ENCODE results near the gene CMKLR1. TPM values are rescaled to one million over a fixed set of nuclear protein-coding genes. Genes with fewer than 3 reads are reported as not detected.

The CMKLR1 gene
- total RNA-seq, 1 donor from 2014 or later = 0.57 TPM

- H3K27me3 Mint-ChIP-seq (ENCODE audit: low read depth, unreplicated experiment) = peaks cover 24% of the 10 kb centered on the region
- Histone ChIP-seq H3K4me1 (ENCODE audit: insufficient read depth, low read length) (no peaks in the 10 kb centered on the region), H3K36me3 (ENCODE audit: insufficient read depth, low read length) (no peaks in the 10 kb centered on the region), H3K4me2 (ENCODE audit: low read length) (no peak overlapping the region), H3K9me3 (ENCODE audit: insufficient read depth, low read depth, low read length) (no peaks in the 10 kb centered on the region), H3K79me2 (ENCODE audit: insufficient read depth, low read length) (no peaks in the 10 kb centered on the region), H3K9ac (ENCODE audit: low read length) (no peak overlapping the region), H2AFZ (ENCODE audit: low read depth, low read length) (no peak overlapping the region), H3K4me3 (ENCODE audit: insufficient read depth, low read depth, low read length) (no peak overlapping the region), H3K27me3 (ENCODE audit: insufficient read depth, low read length) (peaks cover 6% of the 10 kb centered on the region), H4K20me1 (ENCODE audit: insufficient read depth, low read length) (no peaks in the 10 kb centered on the region), H3K27ac (ENCODE audit: low read depth, low read length) (no peak overlapping the region)
- FAIRE-seq (no peak), DNase-seq (ENCODE audit: low read depth) (no peak)
- H3K9me3 Mint-ChIP-seq (ENCODE audit: unreplicated experiment) = no peaks in the 10 kb centered on the region
- H3K4me1 Mint-ChIP-seq (ENCODE audit: low read depth, unreplicated experiment) = peaks cover 13% of the 10 kb centered on the region
- no peaks in the 10 kb centered on the region for H3K36me3 Mint-ChIP-seq (ENCODE audit: low read depth, unreplicated experiment)
- TF ChIP-seq CTCF (IDR thresholded peaks at IDR 0.05; ENCODE audit: insufficient read depth, low read depth, low read length) (no peak), EZH2 (IDR thresholded peaks at IDR 0.05; ENCODE audit: insufficient read depth, low read length) (no peak)
- no peak overlapping the region for H3K27ac Mint-ChIP-seq (ENCODE audit: unreplicated experiment)
- H3K4me3 Mint-ChIP-seq (ENCODE audit: unreplicated experiment) = no peak overlapping the region
Observed at GRCh38 chr12:108315486-108316105, 23.5 kb downstream of the CMKLR1 start.

- Histone ChIP-seq H3K36me3 (ENCODE audit: insufficient read depth, low read length) (no peaks in the 10 kb centered on the region), H3K9me3 (ENCODE audit: insufficient read depth, low read depth, low read length) (no peaks in the 10 kb centered on the region), H3K27ac (ENCODE audit: low read depth, low read length) (no peak overlapping the region), H3K4me3 (ENCODE audit: insufficient read depth, low read depth, low read length) (no peak overlapping the region), H3K4me1 (ENCODE audit: insufficient read depth, low read length) (no peaks in the 10 kb centered on the region), H3K9ac (ENCODE audit: low read length) (no peak overlapping the region), H3K79me2 (ENCODE audit: insufficient read depth, low read length) (no peaks in the 10 kb centered on the region), H4K20me1 (ENCODE audit: insufficient read depth, low read length) (no peaks in the 10 kb centered on the region), H2AFZ (ENCODE audit: low read depth, low read length) (no peak overlapping the region), H3K4me2 (ENCODE audit: low read length) (no peak overlapping the region), H3K27me3 (ENCODE audit: insufficient read depth, low read length) (no peaks in the 10 kb centered on the region)
- Mint-ChIP-seq H3K4me1 (ENCODE audit: low read depth, unreplicated experiment) (peaks cover 11% of the 10 kb centered on the region), H3K36me3 (ENCODE audit: low read depth, unreplicated experiment) (no peaks in the 10 kb centered on the region), H3K27ac (ENCODE audit: unreplicated experiment) (peak overlapping the region; percentile 63), H3K9me3 (ENCODE audit: unreplicated experiment) (no peaks in the 10 kb centered on the region), H3K27me3 (ENCODE audit: low read depth, unreplicated experiment) (peaks cover 15% of the 10 kb centered on the region), H3K4me3 (ENCODE audit: unreplicated experiment) (no peak overlapping the region)
- DNase-seq (ENCODE audit: low read depth) (no peak), FAIRE-seq (no peak)
- TF ChIP-seq EZH2 (IDR thresholded peaks at IDR 0.05; ENCODE audit: insufficient read depth, low read length) (no peak), CTCF (IDR thresholded peaks at IDR 0.05; ENCODE audit: insufficient read depth, low read depth, low read length) (no peak)
Observed at GRCh38 chr12:108313606-108314351, 25.3 kb downstream of the CMKLR1 start.

- H4K20me1 ChIP-seq (ENCODE audit: insufficient read depth, low read length) = no peaks in the 10 kb centered on the region
- Mint-ChIP-seq H3K36me3 (ENCODE audit: low read depth, unreplicated experiment) (no peaks in the 10 kb centered on the region), H3K4me3 (ENCODE audit: unreplicated experiment) (no peak overlapping the region), H3K27me3 (ENCODE audit: low read depth, unreplicated experiment) (peaks cover 12% of the 10 kb centered on the region), H3K27ac (ENCODE audit: unreplicated experiment) (peak overlapping the region; percentile 63), H3K4me1 (ENCODE audit: low read depth, unreplicated experiment) (peaks cover 13% of the 10 kb centered on the region), H3K9me3 (ENCODE audit: unreplicated experiment) (no peaks in the 10 kb centered on the region)
- H3K79me2 ChIP-seq (ENCODE audit: insufficient read depth, low read length) = no peaks in the 10 kb centered on the region
- no peaks in the 10 kb centered on the region for H3K36me3 ChIP-seq (ENCODE audit: insufficient read depth, low read length)
- H2AFZ ChIP-seq (ENCODE audit: low read depth, low read length) = no peak overlapping the region
- TF ChIP-seq EZH2 (IDR thresholded peaks at IDR 0.05; ENCODE audit: insufficient read depth, low read length) (no peak), CTCF (IDR thresholded peaks at IDR 0.05; ENCODE audit: insufficient read depth, low read depth, low read length) (no peak)
- DNase-seq (ENCODE audit: low read depth) = no peak
- FAIRE-seq = no peak
- H3K27ac ChIP-seq (ENCODE audit: low read depth, low read length) = no peak overlapping the region
- no peaks in the 10 kb centered on the region for H3K9me3 ChIP-seq (ENCODE audit: insufficient read depth, low read depth, low read length)
- H3K4me2 ChIP-seq (ENCODE audit: low read length) = no peak overlapping the region
- no peak overlapping the region for H3K9ac ChIP-seq (ENCODE audit: low read length)
- no peaks in the 10 kb centered on the region for H3K27me3 ChIP-seq (ENCODE audit: insufficient read depth, low read length)
- H3K4me1 ChIP-seq (ENCODE audit: insufficient read depth, low read length) = no peaks in the 10 kb centered on the region
- H3K4me3 ChIP-seq (ENCODE audit: insufficient read depth, low read depth, low read length) = no peak overlapping the region
Observed at GRCh38 chr12:108313241-108313605, 25.9 kb downstream of the CMKLR1 start.
